Epithelial cell of esophagus (primary cell): Measurements from ENCODE around the gene UNC79.
"Not testable (repeated sequence)": the region's sequence is repeated elsewhere in the genome, so short reads cannot be mapped to it uniquely, and the experiment has no call there.

Experiments used
- DNase-seq: peaks from one replicate; pipeline ENCODE4 v3.0.0; 2010; ENCODE audit warnings: low read depth
- H3K4me3 ChIP-seq: 2 replicates; pipeline ENCODE4 v1.5.1; 2011; ENCODE audit warnings: mild to moderate bottlenecking, low read length, control low read depth
- TF ChIP-seq, protein P1 (sequence below): IDR thresholded peaks from 2 replicates; pipeline ENCODE4 v1.5.1; 2011; ENCODE audit warnings: low read depth, mild to moderate bottlenecking, low read length, control low read depth, inconsistent platforms; ENCODE audit not compliant: insufficient read depth; ENCODE audit errors: missing control alignments

The UNC79 gene

DNA sequence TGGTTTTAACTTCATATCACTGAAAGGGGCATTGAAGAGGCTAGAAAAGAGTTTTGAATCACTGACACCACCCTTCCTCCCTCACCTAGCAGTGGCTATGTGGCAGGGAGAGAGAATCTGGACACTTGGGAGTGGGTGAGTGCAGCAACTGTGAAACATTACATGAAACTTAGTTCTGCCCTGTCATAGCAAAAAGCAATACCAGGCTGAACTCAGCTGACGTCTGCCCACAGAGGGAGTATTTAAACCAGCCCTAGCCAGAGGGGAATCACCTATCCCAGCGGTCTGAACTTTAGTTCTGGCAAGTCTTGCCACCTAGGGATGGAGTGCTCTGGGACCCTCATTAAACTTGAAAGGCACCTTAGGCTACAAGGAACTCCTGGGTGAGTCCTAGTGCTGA lies 20.7 kb upstream of the UNC79 start:
- no peak for DNase-seq
- no peak overlapping the region for H3K4me3 ChIP-seq
- TF ChIP-seq, protein P1, sequence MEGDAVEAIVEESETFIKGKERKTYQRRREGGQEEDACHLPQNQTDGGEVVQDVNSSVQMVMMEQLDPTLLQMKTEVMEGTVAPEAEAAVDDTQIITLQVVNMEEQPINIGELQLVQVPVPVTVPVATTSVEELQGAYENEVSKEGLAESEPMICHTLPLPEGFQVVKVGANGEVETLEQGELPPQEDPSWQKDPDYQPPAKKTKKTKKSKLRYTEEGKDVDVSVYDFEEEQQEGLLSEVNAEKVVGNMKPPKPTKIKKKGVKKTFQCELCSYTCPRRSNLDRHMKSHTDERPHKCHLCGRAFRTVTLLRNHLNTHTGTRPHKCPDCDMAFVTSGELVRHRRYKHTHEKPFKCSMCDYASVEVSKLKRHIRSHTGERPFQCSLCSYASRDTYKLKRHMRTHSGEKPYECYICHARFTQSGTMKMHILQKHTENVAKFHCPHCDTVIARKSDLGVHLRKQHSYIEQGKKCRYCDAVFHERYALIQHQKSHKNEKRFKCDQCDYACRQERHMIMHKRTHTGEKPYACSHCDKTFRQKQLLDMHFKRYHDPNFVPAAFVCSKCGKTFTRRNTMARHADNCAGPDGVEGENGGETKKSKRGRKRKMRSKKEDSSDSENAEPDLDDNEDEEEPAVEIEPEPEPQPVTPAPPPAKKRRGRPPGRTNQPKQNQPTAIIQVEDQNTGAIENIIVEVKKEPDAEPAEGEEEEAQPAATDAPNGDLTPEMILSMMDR = no peak

DNA sequence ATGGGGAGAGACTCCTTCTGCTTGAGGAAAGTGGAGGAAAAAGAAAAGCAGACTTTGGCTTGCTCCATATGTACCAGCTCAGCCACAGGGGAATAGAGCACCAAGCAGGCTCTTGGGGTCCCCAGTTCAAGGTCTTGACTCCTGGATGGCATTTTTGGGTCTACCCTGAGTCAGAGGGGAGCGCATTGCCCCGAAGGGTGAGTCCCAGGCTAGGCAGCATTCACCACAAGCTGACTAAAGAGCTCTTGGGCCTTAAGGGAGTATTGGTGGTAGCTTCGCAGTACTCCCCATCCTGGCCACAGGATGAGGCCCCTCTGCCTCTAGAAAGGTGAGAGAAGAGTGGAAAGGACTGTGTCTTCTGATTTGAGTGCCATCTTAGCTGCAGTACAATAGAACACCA lies 19.8 kb upstream of the UNC79 start:
- DNase-seq = no peak
- no peak overlapping the region for H3K4me3 ChIP-seq
- TF ChIP-seq, protein P1 = no peak

- H3K4me3 ChIP-seq = not testable (repeated sequence)
These were observed 5.6 kb upstream of the UNC79 start for GRCh38 chr14:93425136-93425535.

GRCh38 chr14:93426750-93427149 lies 4.0 kb upstream of the UNC79 start:
- H3K4me3 ChIP-seq = no peak overlapping the region
- no peak for DNase-seq
- TF ChIP-seq, protein P1 = no peak

More at GRCh38 chr14:93425136-93425535, 5.6 kb upstream of the UNC79 start:
- not testable (repeated sequence) for DNase-seq

GRCh38 chr14:93431036-93431670 lies 414 bp downstream of the UNC79 start:
- DNase-seq = peak; percentile 24
- no peak overlapping the region for H3K4me3 ChIP-seq
- TF ChIP-seq, protein P1 = no peak

DNA sequence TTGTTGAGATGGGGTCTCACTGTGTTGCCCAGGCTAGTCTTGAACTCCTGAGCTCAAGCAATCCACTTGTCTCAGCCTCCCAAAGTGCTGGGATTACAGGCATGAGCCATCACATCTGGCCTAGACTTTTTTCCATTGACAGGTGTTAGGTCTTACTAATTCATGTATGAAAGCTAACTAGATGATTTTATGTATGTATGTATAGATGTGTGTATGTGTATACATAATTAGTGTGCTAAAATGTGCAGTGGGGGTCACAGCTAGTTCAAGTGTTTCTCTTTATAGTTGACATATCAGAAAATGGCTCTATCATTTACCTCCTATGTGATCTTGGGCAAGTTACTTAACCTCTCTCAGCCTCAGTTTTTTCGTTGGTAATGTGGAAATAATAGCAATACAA lies 23.5 kb downstream of the UNC79 start:
- no peak for DNase-seq
- TF ChIP-seq, protein P1 = no peak

GRCh38 chr14:93456356-93456755 lies 25.6 kb downstream of the UNC79 start:
- DNase-seq = peak; percentile 37
- H3K4me3 ChIP-seq = no peak overlapping the region
- TF ChIP-seq, protein P1 = no peak

More for the DNA sequence above, 23.5 kb downstream of the UNC79 start:
- H3K4me3 ChIP-seq = no peak overlapping the region
